Coronary artery (tissue), 2 donors: Measurements from ENCODE around the gene ACOXL.

Experiments used
- DNase-seq: peaks from one replicate; pipeline ENCODE4 v3.0.0-alpha.2; 2017; ENCODE audit warnings: low spot score
- H3K27ac ChIP-seq, 2 donors: fragments of 200-600 bp; sonication (generic); one replicate each; pipeline ENCODE4 v1.5.1; 2016 to 2019
- H3K4me3 ChIP-seq: fragments of 200-600 bp; sonication (generic); 2 replicates; pipeline ENCODE4 v1.5.1; 2016; ENCODE audit warnings: mild to moderate bottlenecking, moderate library complexity
- CTCF ChIP-seq: fragments of 200-600 bp; sonication (generic); IDR thresholded peaks from one replicate; pipeline ENCODE4 v1.5.1; 2019; ENCODE audit warnings: antibody characterized with exemption

ACOXL gene

GRCh38 chr2:110759411-110759810 is 27.0 kb downstream of the ACOXL start:
- H3K27ac ChIP-seq: no peak overlapping the region
- H3K4me3 ChIP-seq: no peak overlapping the region
- no peak for TF ChIP-seq CTCF
- no peak for DNase-seq

DNA sequence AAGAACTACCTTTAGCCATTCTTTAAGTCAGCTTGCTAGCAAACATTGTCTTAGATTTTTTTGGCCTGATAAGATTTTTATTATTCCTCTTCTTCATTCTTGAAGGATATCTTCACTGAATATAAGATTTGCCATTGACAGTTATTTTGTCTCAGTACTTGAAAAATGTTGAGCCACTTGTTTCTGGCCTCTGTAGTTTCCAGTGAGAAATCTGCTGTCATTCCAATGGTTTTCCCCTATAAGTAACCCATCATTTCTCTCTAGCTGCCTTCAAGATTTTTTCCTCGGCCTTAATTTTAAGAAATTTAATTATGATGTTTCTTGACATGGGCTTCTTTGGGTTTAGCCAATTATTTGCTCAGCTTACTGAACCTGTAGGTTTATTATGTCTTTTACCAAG is 32.6 kb downstream of the ACOXL start:
- H3K4me3 ChIP-seq: no peak overlapping the region
- no peak overlapping the region for H3K27ac ChIP-seq
- no peak for DNase-seq
- no peak for TF ChIP-seq CTCF

DNA sequence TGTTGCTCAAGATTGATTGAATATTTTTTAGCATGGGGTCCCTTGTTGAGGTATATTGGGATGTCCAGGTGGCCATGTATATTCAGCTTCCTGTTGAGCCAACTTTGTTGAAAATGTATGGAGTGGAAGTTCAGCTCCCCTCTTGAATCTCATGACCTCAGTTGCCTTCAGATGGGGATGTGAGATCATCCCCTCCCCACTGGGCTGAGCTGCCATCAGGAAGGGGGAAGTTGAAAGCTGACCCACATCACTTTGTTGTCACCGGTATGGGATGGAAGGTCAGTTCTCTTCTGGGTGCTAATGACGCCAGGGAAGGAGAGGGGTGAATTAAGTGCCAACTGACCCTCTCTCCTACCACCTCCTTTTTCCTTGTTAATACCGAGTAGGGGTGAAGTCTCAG is 33.9 kb downstream of the ACOXL start:
- no peak for TF ChIP-seq CTCF
- no peak for DNase-seq
- no peak overlapping the region for H3K27ac ChIP-seq
- H3K4me3 ChIP-seq: no peak overlapping the region

- no peak overlapping the region for H3K4me3 ChIP-seq
- DNase-seq: no peak
- no peak overlapping the region for H3K27ac ChIP-seq
- no peak for TF ChIP-seq CTCF
Observed at GRCh38 chr2:110768591-110768990, 36.2 kb downstream of the ACOXL start.

- Histone ChIP-seq H3K4me3 (peak overlapping the region; percentile 3), H3K27ac (no peak overlapping the region)
- no peak for DNase-seq
- TF ChIP-seq CTCF: no peak
Observed at GRCh38 chr2:110770404-110770958, 38.1 kb downstream of the ACOXL start.

- DNase-seq: no peak
- H3K27ac ChIP-seq: no peak overlapping the region
- peak overlapping the region; percentile 3 for H3K4me3 ChIP-seq
- TF ChIP-seq CTCF: no peak
Observed at GRCh38 chr2:110770959-110771431, 38.6 kb downstream of the ACOXL start.

- no peak for TF ChIP-seq CTCF
- no peak overlapping the region for H3K27ac ChIP-seq
- no peak overlapping the region for H3K4me3 ChIP-seq
- DNase-seq: no peak
Observed at GRCh38 chr2:110771547-110772382, 39.4 kb downstream of the ACOXL start.
